GM13976 (cell line): ENCODE results near the gene SLC25A41.
A peak's percentile ranks its signal among the peaks of the same experiment; 100 is the strongest.

Experiments
- DNase-seq: peaks from one replicate; pipeline ENCODE4 v3.0.0; 2012; ENCODE audit warnings: low spot score
- CTCF ChIP-seq: IDR thresholded peaks from 2 replicates; pipeline ENCODE4 v1.5.1; 2012; ENCODE audit warnings: borderline replicate concordance, mild to moderate bottlenecking; ENCODE audit not compliant: insufficient read depth; ENCODE audit errors: extremely low read depth, missing control alignments, control extremely low read depth
- in situ Hi-C: fragments of 300-500 bp; cut with MboI; formaldehyde crosslinking; loops from one replicate; pipeline ENCODE4 v1.12.0; 2022; ENCODE audit warnings: low sequenced_read_pairs, mixed read lengths, inconsistent platforms; ENCODE audit not compliant: unreplicated experiment

Gene SLC25A41

GRCh38 chr19:6471076-6471475 lies 37.5 kb upstream of the SLC25A41 start:
- DNase-seq = no peak
- no peak for TF ChIP-seq CTCF
- in situ Hi-C loops = no loop called here

- no peak for TF ChIP-seq CTCF
- in situ Hi-C loops = no loop called here
- no peak for DNase-seq
These were observed 36.6 kb upstream of the SLC25A41 start for GRCh38 chr19:6470173-6470572.

GRCh38 chr19:6467384-6467783 lies 33.8 kb upstream of the SLC25A41 start:
- no peak for TF ChIP-seq CTCF
- in situ Hi-C loops = no loop called here
- peak; percentile 59 for DNase-seq

- TF ChIP-seq CTCF = no peak
- DNase-seq = no peak
- in situ Hi-C loops = no loop called here
These were observed 33.1 kb upstream of the SLC25A41 start for GRCh38 chr19:6466526-6467248.

- in situ Hi-C loops = no loop called here
- no peak for TF ChIP-seq CTCF
- DNase-seq = no peak
These were observed 32.1 kb upstream of the SLC25A41 start for GRCh38 chr19:6465663-6466062.

GRCh38 chr19:6465006-6465405 lies 31.4 kb upstream of the SLC25A41 start:
- DNase-seq = no peak
- in situ Hi-C loops = no loop called here
- TF ChIP-seq CTCF = no peak
